ENCODE measurements around the gene ALPP.

Gene ALPP

DNA sequence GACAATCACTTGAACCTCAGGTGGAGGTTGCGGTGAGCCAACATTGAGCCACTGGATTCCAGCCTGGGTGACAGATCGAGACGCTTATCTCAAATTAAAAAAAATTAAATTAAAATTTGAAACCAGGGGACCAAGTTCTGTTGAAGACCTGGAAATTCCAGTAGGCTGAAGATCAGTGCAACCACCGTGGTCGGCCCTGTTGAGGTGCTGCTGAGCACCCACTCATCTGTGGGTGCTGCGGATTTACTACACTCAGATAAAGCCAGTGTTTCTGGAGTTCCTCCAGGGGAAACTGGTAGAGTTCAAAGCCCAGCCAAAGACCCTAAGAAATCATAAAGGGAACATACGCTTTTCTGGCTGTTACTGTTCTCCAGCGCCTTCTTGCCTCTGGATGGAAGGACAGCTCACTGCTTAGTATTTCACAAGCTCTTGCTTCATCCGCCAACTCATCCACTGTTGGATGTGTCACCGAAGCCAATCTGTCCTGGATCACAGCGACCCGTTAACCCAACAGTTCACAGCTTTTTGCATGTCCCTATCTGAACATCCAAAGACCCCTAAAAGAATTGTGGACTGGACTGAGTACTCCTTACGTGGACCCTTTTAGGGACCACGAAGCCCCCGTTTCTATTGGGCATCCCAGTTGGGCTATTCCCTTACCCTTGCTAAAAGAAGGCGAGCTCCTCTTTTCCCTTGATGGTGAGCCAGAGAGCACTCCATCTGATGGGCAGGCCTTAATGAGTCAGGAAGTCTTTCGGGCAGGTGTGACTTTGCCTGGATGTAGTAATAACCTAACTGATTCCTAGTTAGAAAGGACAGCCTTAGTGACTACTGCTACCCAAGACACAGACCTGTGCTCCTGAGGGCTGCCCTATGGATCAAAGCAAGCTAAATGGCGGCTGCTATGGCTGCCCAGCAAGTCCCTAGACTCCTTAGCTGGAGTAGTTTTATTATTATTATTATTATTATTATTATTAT, 6.0 kb upstream of the ALPP start:
- no peaks in the 10 kb centered on the region for H3K36me3 ChIP-seq
- H3K27me3 ChIP-seq (ENCODE audit: insufficient read depth, low read depth, severe bottlenecking), result no peaks in the 10 kb centered on the region
- H3K4me3 ChIP-seq (ENCODE audit: low read depth, low read length), result no peak overlapping the region
- TF ChIP-seq, protein P1, sequence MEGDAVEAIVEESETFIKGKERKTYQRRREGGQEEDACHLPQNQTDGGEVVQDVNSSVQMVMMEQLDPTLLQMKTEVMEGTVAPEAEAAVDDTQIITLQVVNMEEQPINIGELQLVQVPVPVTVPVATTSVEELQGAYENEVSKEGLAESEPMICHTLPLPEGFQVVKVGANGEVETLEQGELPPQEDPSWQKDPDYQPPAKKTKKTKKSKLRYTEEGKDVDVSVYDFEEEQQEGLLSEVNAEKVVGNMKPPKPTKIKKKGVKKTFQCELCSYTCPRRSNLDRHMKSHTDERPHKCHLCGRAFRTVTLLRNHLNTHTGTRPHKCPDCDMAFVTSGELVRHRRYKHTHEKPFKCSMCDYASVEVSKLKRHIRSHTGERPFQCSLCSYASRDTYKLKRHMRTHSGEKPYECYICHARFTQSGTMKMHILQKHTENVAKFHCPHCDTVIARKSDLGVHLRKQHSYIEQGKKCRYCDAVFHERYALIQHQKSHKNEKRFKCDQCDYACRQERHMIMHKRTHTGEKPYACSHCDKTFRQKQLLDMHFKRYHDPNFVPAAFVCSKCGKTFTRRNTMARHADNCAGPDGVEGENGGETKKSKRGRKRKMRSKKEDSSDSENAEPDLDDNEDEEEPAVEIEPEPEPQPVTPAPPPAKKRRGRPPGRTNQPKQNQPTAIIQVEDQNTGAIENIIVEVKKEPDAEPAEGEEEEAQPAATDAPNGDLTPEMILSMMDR (IDR thresholded peaks at IDR 0.05; ENCODE audit: low read depth, low read length), result no peak
- H3K27ac ChIP-seq, result no peak overlapping the region
- DNase-seq, result no peak
- no peaks in the 10 kb centered on the region for H3K9me3 ChIP-seq (ENCODE audit: severe bottlenecking)

DNA sequence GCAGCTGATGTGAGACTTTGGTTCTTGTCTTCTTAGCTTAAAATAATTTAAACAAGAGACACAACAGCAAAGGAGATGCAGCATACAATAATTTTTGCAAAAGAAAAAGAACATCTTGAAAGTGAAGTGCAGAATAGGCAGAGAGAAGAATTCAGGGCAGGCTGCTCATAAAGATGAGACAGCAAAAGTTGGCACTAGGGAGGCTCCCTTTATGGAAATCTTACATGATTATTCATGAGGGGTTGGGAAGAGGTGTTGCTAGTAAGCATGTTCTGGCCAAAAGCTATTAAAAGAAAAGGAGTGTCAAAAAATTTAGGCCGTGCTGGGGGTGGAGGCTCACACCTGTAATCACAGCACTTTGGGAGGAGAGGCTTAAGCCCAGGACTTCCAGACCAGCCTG, 4.2 kb upstream of the ALPP start:
- TF ChIP-seq, protein P1 (IDR thresholded peaks at IDR 0.05; ENCODE audit: low read depth, low read length), result no peak
- DNase-seq, result no peak
- Histone ChIP-seq H3K9me3 (ENCODE audit: severe bottlenecking) (no peaks in the 10 kb centered on the region), H3K27me3 (ENCODE audit: insufficient read depth, low read depth, severe bottlenecking) (no peaks in the 10 kb centered on the region), H3K36me3 (no peaks in the 10 kb centered on the region), H3K4me3 (ENCODE audit: low read depth, low read length) (no peak overlapping the region), H3K27ac (no peak overlapping the region)

DNA sequence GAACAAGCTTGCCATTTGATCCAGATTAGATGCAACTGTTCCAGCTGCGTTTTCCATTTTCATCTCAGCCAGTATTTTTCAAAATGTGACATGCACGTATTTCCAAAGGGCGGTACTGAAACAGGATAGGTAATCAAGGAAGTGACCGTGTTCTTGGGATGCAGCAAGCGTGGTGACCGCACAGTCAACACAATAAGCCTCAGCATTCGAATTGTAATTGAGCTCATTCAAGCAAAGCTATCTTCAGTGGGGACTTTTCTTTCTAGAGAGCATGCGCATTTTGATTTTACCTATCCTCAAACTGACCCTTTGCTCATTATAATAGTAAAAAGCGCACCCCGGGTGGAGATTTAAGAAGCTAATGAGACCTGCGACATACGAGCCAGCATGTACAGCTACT, 3.4 kb upstream of the ALPP start:
- Histone ChIP-seq H3K27ac (no peak overlapping the region), H3K27me3 (ENCODE audit: insufficient read depth, low read depth, severe bottlenecking) (no peaks in the 10 kb centered on the region), H3K4me3 (ENCODE audit: low read depth, low read length) (no peak overlapping the region), H3K9me3 (ENCODE audit: severe bottlenecking) (no peaks in the 10 kb centered on the region), H3K36me3 (no peaks in the 10 kb centered on the region)
- TF ChIP-seq, protein P1 (IDR thresholded peaks at IDR 0.05; ENCODE audit: low read depth, low read length), result no peak
- no peak for DNase-seq

DNA sequence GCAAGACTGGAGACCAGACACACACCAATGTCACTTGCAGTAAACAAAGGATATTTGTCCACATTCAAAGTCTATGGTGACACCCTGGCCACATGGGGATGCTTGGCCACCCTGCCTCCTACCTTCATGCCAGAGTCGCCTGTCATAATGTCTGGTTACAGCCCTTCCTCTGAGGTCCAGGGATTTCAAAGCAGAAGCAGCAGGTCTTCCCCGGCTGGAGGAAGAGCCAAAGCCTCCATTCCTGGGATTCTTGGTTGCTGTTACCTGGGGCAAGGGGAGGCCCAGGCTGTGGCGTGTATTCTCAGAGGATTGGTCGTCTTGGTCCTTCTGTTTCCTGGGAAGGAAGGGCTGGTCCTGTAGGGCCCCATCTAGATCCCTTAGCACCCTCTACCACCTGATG, 2.3 kb upstream of the ALPP start:
- H3K27me3 ChIP-seq (ENCODE audit: insufficient read depth, low read depth, severe bottlenecking), result no peaks in the 10 kb centered on the region
- no peak overlapping the region for H3K27ac ChIP-seq
- no peak overlapping the region for H3K4me3 ChIP-seq (ENCODE audit: low read depth, low read length)
- no peaks in the 10 kb centered on the region for H3K9me3 ChIP-seq (ENCODE audit: severe bottlenecking)
- H3K36me3 ChIP-seq, result no peaks in the 10 kb centered on the region
- TF ChIP-seq, protein P1 (IDR thresholded peaks at IDR 0.05; ENCODE audit: low read depth, low read length), result no peak
- no peak for DNase-seq

DNA sequence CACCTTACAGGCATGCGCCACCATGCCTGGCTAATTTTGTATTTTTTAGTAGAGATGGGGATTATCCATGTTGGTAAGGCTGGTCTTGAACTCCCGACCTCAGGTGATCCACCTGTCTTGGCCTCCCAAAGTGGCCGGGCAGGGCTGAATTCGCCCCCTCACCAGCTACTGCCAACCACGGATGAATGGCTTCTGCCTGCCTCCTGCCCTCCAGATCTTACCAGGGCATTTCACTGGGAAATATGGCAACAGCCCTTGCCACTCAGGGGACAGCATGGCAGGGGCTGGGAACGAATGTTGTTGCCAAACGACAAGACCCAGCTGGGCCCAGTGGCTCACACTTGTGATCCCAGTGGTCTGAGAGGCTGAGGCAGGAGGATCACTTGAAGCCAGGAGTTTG, 1.8 kb upstream of the ALPP start:
- TF ChIP-seq, protein P1 (IDR thresholded peaks at IDR 0.05; ENCODE audit: low read depth, low read length), result no peak
- no peaks in the 10 kb centered on the region for H3K9me3 ChIP-seq (ENCODE audit: severe bottlenecking)
- no peak overlapping the region for H3K27ac ChIP-seq

More for the DNA sequence above, 1.8 kb upstream of the ALPP start:
- no peak for DNase-seq
- no peak overlapping the region for H3K4me3 ChIP-seq (ENCODE audit: low read depth, low read length)
- H3K27me3 ChIP-seq (ENCODE audit: insufficient read depth, low read depth, severe bottlenecking), result no peaks in the 10 kb centered on the region
- H3K36me3 ChIP-seq, result no peaks in the 10 kb centered on the region
